ENCODE data around the gene GGT1. TPM values are rescaled to one million over a fixed set of nuclear protein-coding genes. Genes with fewer than 3 reads are reported as not detected.
A peak's percentile ranks its signal among the peaks of the same experiment; 100 is the strongest.
"Not testable (repeated sequence)": the region's sequence is repeated elsewhere in the genome, so short reads cannot be mapped to it uniquely, and the experiment has no call there.

GGT1 gene
- total and polyA plus RNA-seq, 2 donors = 16.0 to 26.4 TPM

DNA sequence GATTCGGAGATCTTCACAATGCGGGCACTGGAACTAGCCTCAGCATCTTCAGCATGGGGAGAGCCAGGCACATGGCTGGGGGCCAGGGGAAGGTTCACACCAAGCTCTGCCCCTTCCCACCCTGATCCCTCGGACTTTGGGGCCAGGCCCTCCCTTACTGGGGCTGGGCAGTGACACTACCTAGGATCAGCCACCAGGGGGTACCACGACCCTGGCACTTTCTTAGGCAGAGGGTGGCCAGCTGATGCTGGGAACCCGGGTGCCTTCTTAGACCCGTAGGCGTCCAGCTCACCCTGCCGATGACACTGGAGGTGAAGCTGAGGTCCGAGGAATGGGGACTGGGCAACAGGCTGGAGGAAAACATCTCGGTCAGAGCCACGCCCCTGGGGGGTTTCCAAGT is 26.1 kb downstream of the GGT1 start:
- H3K27me3 ChIP-seq (ENCODE audit: control insufficient read depth in 2 of 2, insufficient read depth in 1 of 2, low read length in 1 of 2); H3K27ac ChIP-seq (ENCODE audit: low read depth in 1 of 2, low read length in 1 of 2); H3K4me1 ChIP-seq (ENCODE audit: control insufficient read depth in 2 of 2, insufficient read depth in 2 of 2, low read length in 2 of 2); H3K9me3 ChIP-seq (ENCODE audit: control insufficient read depth in 2 of 2, insufficient read depth in 1 of 2, low read length in 1 of 2); H3K4me3 ChIP-seq (ENCODE audit: low read length in 2 of 2); H3K36me3 ChIP-seq (ENCODE audit: control insufficient read depth in 2 of 2, insufficient read depth in 2 of 2, low read length in 1 of 2): not testable (repeated sequence)
- DNase-seq (ENCODE audit: low read depth in 6 of 9, low spot score in 9 of 9) = peak in 1 of 9 donors; percentile 4
- WGBS = 88% methylated on average over 9 of the region's 11 CpGs

DNA sequence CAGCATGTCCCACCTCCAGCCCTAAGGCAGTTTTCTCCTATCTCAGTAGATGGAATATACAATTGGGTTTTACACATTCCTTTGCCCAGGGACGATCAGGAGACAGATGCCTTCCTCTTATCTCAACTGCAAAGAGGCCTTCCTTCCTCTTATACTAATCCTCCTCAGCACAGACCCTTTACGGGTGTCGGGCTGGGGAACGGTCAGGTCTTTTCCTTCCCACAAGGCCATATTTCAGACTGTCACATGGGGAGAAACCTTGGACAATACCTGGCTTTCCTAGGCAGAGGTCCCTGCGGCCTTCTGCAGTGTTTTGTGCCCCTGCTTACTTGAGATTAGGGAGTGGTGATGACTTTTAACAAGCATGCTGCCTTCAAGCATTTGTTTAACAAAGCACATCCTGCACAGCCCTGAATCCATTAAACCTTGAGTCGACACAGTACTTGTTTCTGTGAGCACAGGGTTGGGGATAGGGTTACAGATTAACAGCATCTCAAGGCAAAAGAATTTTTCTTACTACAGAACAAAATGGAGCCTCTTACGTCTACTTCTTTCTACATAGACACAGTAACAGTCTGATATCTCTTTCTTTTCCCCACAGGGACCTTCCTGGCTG is 27.9 kb downstream of the GGT1 start:
- 51% methylated on average over 7 of the region's 7 CpGs for WGBS
- not testable (repeated sequence) for DNase-seq (ENCODE audit: low read depth in 6 of 9, low spot score in 9 of 9); H3K27ac ChIP-seq (ENCODE audit: low read depth in 1 of 2, low read length in 1 of 2)

DNA sequence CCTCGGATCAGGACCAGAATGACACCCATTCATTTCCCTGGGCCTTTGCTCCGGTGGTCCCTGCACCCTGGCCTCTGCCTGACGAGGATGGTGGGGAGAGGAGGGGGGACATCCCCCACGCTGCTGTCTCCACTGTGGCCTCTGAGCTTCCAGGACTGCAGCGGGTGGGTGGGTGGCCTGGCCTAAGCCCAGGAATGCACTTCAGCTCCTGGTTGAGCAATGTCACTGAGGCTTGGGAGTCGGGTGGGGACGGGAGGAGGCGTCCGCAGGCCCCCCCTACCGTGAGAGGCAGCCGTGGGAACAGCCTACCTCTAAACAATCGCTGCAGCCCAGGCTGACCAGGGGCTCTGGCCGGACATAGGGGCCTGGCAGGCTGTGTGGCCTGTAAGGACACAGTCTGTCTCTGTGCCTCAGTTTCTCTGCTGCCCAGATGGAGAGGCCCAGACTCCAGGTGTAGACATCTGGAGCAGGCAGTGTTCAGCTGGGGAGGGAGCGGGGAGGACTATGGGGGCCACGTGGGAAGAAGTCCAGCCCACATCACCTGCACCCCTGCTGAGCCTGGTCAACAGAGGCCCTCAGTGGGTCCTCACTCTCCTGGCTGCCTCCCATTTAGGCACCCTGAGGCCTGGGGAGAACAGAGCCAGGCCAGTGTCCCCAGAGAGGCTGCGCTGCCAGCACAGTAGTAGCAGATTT is 28.6 kb downstream of the GGT1 start:
- H3K4me3 ChIP-seq (ENCODE audit: low read length in 2 of 2); H3K27me3 ChIP-seq (ENCODE audit: control insufficient read depth in 2 of 2, insufficient read depth in 1 of 2, low read length in 1 of 2); DNase-seq (ENCODE audit: low read depth in 6 of 9, low spot score in 9 of 9); H3K36me3 ChIP-seq (ENCODE audit: control insufficient read depth in 2 of 2, insufficient read depth in 2 of 2, low read length in 1 of 2); H3K9me3 ChIP-seq (ENCODE audit: control insufficient read depth in 2 of 2, insufficient read depth in 1 of 2, low read length in 1 of 2): not testable (repeated sequence)
- Histone ChIP-seq H3K4me1 (ENCODE audit: control insufficient read depth in 2 of 2, insufficient read depth in 2 of 2, low read length in 2 of 2) (peaks cover 3 to 12% of the 10 kb centered on the region in 2 donors), H3K27ac (ENCODE audit: low read depth in 1 of 2, low read length in 1 of 2) (peak overlapping the region in 1 of 2 donors; percentile 5)
- 93% methylated on average over 15 of the region's 16 CpGs for WGBS

More for the DNA sequence above, 27.9 kb downstream of the GGT1 start:
- H3K4me1 ChIP-seq (ENCODE audit: control insufficient read depth in 2 of 2, insufficient read depth in 2 of 2, low read length in 2 of 2) = peaks cover 3 to 12% of the 10 kb centered on the region in 2 donors
- not testable (repeated sequence) for H3K9me3 ChIP-seq (ENCODE audit: control insufficient read depth in 2 of 2, insufficient read depth in 1 of 2, low read length in 1 of 2); H3K36me3 ChIP-seq (ENCODE audit: control insufficient read depth in 2 of 2, insufficient read depth in 2 of 2, low read length in 1 of 2); H3K27me3 ChIP-seq (ENCODE audit: control insufficient read depth in 2 of 2, insufficient read depth in 1 of 2, low read length in 1 of 2); H3K4me3 ChIP-seq (ENCODE audit: low read length in 2 of 2)

DNA sequence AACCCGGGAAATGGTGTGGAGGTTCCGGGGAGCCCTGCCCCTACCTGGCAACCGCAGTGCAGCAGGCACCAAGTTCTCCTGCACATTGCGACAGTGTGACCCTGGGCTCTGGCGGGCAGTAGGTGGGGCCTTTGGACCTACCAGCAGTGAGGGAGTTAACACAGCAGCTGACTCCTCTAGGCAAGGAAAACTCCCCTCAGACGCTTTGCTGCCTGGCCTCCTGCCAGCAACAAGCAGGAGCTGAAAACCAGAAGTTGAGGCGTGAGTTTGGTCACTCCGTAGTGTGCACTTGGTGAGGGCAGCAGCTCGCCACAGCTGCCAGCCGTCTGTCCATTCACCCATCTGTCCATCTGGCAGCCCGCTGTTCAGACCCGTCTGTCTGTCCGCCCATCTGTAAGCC is 29.6 kb downstream of the GGT1 start:
- H3K27ac ChIP-seq (ENCODE audit: low read depth in 1 of 2, low read length in 1 of 2); H3K9me3 ChIP-seq (ENCODE audit: control insufficient read depth in 2 of 2, insufficient read depth in 1 of 2, low read length in 1 of 2); H3K4me3 ChIP-seq (ENCODE audit: low read length in 2 of 2); H3K27me3 ChIP-seq (ENCODE audit: control insufficient read depth in 2 of 2, insufficient read depth in 1 of 2, low read length in 1 of 2); H3K36me3 ChIP-seq (ENCODE audit: control insufficient read depth in 2 of 2, insufficient read depth in 2 of 2, low read length in 1 of 2); DNase-seq (ENCODE audit: low read depth in 6 of 9, low spot score in 9 of 9): not testable (repeated sequence)
- 41% methylated on average over 12 of the region's 13 CpGs for WGBS
- peaks cover 3 to 12% of the 10 kb centered on the region in 2 donors for H3K4me1 ChIP-seq (ENCODE audit: control insufficient read depth in 2 of 2, insufficient read depth in 2 of 2, low read length in 2 of 2)

DNA sequence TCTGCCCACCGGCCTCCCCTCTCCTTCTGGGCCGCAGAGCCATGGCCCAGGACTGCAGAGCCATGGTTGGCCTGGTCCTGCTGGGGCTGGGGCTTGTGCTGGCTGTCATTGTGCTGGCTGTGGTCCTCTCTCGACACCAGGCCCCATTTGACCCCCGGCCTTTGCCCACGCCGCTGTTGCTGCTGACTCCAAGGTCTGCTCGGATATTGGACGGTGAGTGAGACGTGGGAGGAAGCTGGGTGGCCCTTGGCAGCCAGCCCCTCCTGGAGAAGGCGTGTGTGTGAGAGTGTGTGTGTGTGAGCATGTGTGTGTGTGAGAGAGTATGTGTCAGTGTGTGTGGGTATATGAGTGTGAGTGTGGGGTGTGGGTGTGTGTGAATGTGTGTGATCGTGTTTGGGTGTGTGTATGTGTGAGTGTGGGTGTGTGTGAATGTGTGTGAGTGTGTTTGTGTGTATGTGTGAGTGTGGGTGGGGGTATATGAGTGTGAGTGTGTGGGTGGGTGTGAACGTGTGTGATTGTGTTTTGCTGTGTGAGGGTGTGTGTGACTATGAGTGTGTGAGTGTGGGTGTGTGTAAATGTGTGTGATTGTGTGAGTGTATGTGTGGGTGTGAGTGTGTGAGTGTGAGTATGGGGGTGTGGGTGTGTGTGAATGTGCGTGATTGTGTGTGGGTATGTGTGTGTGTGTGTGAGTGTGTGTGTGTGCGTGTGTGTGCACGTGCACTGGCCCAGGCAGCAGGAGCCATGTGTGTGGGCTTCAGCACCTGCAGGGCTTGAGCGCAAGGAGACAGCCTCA is 30.4 kb downstream of the GGT1 start:
- H3K27me3 ChIP-seq (ENCODE audit: control insufficient read depth in 2 of 2, insufficient read depth in 1 of 2, low read length in 1 of 2); DNase-seq (ENCODE audit: low read depth in 6 of 9, low spot score in 9 of 9); H3K36me3 ChIP-seq (ENCODE audit: control insufficient read depth in 2 of 2, insufficient read depth in 2 of 2, low read length in 1 of 2); H3K9me3 ChIP-seq (ENCODE audit: control insufficient read depth in 2 of 2, insufficient read depth in 1 of 2, low read length in 1 of 2); H3K27ac ChIP-seq (ENCODE audit: low read depth in 1 of 2, low read length in 1 of 2); H3K4me3 ChIP-seq (ENCODE audit: low read length in 2 of 2): not testable (repeated sequence)
- H3K4me1 ChIP-seq (ENCODE audit: control insufficient read depth in 2 of 2, insufficient read depth in 2 of 2, low read length in 2 of 2) = peaks cover 3 to 12% of the 10 kb centered on the region in 2 donors
- WGBS = 84% methylated on average over 16 of the region's 16 CpGs

DNA sequence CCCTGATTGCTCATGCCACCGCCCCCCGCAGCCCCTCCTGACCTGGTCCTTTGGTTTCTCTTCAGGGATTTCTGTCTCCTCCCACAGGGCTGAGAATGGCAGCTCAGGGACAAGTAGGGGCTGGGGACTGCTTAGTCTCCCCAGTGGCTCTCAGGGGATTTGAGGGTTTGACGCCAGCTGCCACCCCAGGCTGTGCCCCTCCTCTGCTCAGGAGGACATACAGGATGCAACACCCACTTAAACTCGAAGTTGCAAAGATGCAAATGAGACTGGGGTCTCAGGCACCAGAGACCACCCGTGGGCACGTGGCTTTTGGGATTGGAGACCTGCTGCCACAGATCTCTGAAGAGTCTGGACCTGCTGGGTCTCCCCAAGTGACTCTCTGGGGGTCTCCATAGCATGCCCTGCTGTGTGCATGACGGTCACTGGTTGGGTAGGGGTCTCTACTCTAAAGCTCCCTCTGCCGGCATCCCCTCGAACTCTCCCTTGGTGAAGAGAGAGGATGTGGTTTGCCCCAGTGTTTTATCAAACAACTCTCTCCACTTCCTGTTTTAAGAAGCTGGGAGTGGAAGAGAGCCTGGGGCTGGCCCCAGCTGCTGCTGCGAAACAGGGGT is 31.9 kb downstream of the GGT1 start:
- peaks cover 3 to 12% of the 10 kb centered on the region in 2 donors for H3K4me1 ChIP-seq (ENCODE audit: control insufficient read depth in 2 of 2, insufficient read depth in 2 of 2, low read length in 2 of 2)

DNA sequence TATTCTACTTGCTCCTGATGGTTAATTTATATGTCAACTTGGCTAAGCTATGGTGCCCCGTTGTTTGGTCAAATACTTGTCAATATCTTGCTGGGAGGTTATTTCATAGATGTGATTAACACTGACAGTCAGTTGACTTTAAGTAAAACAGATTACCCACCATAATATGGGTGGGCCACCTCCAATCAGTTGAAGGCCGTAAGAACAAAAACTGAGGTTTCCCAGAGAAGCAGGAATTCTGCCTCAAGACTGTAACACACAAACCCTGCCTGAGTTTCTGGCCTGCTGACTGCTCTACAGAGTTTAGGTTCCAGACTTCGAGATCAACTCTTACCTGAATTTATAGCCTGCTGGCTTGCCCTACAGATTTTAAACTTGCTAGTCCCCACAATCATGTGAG is 33.5 kb downstream of the GGT1 start:
- not testable (repeated sequence) for H3K27ac ChIP-seq (ENCODE audit: low read depth in 1 of 2, low read length in 1 of 2); H3K4me3 ChIP-seq (ENCODE audit: low read length in 2 of 2); H3K36me3 ChIP-seq (ENCODE audit: control insufficient read depth in 2 of 2, insufficient read depth in 2 of 2, low read length in 1 of 2); H3K9me3 ChIP-seq (ENCODE audit: control insufficient read depth in 2 of 2, insufficient read depth in 1 of 2, low read length in 1 of 2); H3K27me3 ChIP-seq (ENCODE audit: control insufficient read depth in 2 of 2, insufficient read depth in 1 of 2, low read length in 1 of 2); DNase-seq (ENCODE audit: low read depth in 6 of 9, low spot score in 9 of 9)
- peaks cover 3 to 12% of the 10 kb centered on the region in 2 donors for H3K4me1 ChIP-seq (ENCODE audit: control insufficient read depth in 2 of 2, insufficient read depth in 2 of 2, low read length in 2 of 2)
- WGBS = 95% methylated on average over 3 of the region's 3 CpGs

More for the DNA sequence above, 31.9 kb downstream of the GGT1 start:
- H3K27ac ChIP-seq (ENCODE audit: low read depth in 1 of 2, low read length in 1 of 2); H3K4me3 ChIP-seq (ENCODE audit: low read length in 2 of 2); H3K36me3 ChIP-seq (ENCODE audit: control insufficient read depth in 2 of 2, insufficient read depth in 2 of 2, low read length in 1 of 2); H3K9me3 ChIP-seq (ENCODE audit: control insufficient read depth in 2 of 2, insufficient read depth in 1 of 2, low read length in 1 of 2); H3K27me3 ChIP-seq (ENCODE audit: control insufficient read depth in 2 of 2, insufficient read depth in 1 of 2, low read length in 1 of 2): not testable (repeated sequence)
- 29% methylated on average over 9 of the region's 10 CpGs for WGBS
- peak in 7 of 9 donors; percentile 11 to 75 (median 27) for DNase-seq (ENCODE audit: low read depth in 6 of 9, low spot score in 9 of 9)

DNA sequence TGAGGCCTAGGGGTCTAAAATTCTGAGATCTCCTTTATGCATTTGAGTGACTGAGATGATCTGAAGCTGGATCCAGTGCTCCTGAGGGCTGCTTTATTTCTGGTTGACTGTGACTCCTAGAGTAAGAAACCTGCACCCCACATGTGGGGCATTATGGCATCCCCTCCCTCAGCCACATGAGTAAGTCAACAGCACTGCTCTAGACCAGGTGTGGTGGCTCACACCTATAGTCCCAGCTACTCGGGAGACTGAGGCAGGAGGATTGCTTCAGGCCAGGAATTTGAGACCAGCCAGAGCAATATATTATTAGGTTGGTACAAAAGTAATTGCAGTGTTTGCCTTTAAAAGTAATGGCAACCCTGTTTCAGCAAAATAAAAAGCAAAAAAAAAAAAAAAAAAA is 39.3 kb downstream of the GGT1 start:
- not testable (repeated sequence) for DNase-seq (ENCODE audit: low read depth in 6 of 9, low spot score in 9 of 9)

GRCh38 chr22:24644409-24644808 is 41.4 kb downstream of the GGT1 start:
- WGBS = 91% methylated on average over 10 of the region's 11 CpGs

More for the DNA sequence above, 39.3 kb downstream of the GGT1 start:
- H3K4me3 ChIP-seq (ENCODE audit: low read length in 2 of 2); H3K27ac ChIP-seq (ENCODE audit: low read depth in 1 of 2, low read length in 1 of 2); H3K4me1 ChIP-seq (ENCODE audit: control insufficient read depth in 2 of 2, insufficient read depth in 2 of 2, low read length in 2 of 2); H3K9me3 ChIP-seq (ENCODE audit: control insufficient read depth in 2 of 2, insufficient read depth in 1 of 2, low read length in 1 of 2); H3K36me3 ChIP-seq (ENCODE audit: control insufficient read depth in 2 of 2, insufficient read depth in 2 of 2, low read length in 1 of 2); H3K27me3 ChIP-seq (ENCODE audit: control insufficient read depth in 2 of 2, insufficient read depth in 1 of 2, low read length in 1 of 2): not testable (repeated sequence)
- 91% methylated on average over 1 of the region's 1 CpG for WGBS

More at GRCh38 chr22:24644409-24644808, 41.4 kb downstream of the GGT1 start:
- not testable (repeated sequence) for H3K27ac ChIP-seq (ENCODE audit: low read depth in 1 of 2, low read length in 1 of 2); H3K36me3 ChIP-seq (ENCODE audit: control insufficient read depth in 2 of 2, insufficient read depth in 2 of 2, low read length in 1 of 2); DNase-seq (ENCODE audit: low read depth in 6 of 9, low spot score in 9 of 9); H3K4me3 ChIP-seq (ENCODE audit: low read length in 2 of 2); H3K9me3 ChIP-seq (ENCODE audit: control insufficient read depth in 2 of 2, insufficient read depth in 1 of 2, low read length in 1 of 2); H3K27me3 ChIP-seq (ENCODE audit: control insufficient read depth in 2 of 2, insufficient read depth in 1 of 2, low read length in 1 of 2); H3K4me1 ChIP-seq (ENCODE audit: control insufficient read depth in 2 of 2, insufficient read depth in 2 of 2, low read length in 2 of 2)
